Choroid plexus epithelial cell (primary cell): ENCODE results near the gene MSL3B.

ENCODE experiments used
- DNase-seq: peaks from one replicate; pipeline ENCODE4 v3.0.0-alpha.2; 2010; ENCODE audit warnings: low read depth
- H3K4me3 ChIP-seq: 2 replicates; pipeline ENCODE4 v1.5.1; 2011; ENCODE audit warnings: low read depth, mild to moderate bottlenecking, control low read depth, low read length, moderate library complexity
- TF ChIP-seq, protein P1 (sequence below): conservative IDR thresholded peaks from 2 replicates; pipeline ENCODE4 v1.5.1; 2011; ENCODE audit warnings: low read depth, mild to moderate bottlenecking, control low read depth, inconsistent platforms, low read length, moderate library complexity

Gene MSL3B

DNA sequence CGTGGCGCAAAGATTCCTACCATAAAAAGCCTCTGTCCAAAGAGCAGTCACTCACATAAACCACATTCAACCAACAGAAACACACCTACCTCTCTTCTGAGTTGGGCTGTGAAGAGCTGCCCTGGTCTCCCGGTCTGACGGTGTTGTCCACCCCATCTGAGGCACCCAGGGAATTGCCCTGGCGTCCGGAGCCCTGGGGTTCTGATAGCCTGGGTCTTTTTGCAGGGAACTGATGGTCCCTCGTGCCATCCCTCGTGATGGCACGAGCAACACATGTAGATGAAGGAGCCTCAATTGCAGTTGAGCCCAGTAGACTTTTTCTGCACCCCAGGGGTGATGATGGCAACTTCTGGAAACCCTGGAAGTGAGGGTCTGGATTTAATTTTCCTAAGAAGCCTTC lies 27.7 kb downstream of the MSL3B start:
- DNase-seq: no peak
- no peak overlapping the region for H3K4me3 ChIP-seq
- TF ChIP-seq, protein P1, sequence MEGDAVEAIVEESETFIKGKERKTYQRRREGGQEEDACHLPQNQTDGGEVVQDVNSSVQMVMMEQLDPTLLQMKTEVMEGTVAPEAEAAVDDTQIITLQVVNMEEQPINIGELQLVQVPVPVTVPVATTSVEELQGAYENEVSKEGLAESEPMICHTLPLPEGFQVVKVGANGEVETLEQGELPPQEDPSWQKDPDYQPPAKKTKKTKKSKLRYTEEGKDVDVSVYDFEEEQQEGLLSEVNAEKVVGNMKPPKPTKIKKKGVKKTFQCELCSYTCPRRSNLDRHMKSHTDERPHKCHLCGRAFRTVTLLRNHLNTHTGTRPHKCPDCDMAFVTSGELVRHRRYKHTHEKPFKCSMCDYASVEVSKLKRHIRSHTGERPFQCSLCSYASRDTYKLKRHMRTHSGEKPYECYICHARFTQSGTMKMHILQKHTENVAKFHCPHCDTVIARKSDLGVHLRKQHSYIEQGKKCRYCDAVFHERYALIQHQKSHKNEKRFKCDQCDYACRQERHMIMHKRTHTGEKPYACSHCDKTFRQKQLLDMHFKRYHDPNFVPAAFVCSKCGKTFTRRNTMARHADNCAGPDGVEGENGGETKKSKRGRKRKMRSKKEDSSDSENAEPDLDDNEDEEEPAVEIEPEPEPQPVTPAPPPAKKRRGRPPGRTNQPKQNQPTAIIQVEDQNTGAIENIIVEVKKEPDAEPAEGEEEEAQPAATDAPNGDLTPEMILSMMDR: no peak

DNA sequence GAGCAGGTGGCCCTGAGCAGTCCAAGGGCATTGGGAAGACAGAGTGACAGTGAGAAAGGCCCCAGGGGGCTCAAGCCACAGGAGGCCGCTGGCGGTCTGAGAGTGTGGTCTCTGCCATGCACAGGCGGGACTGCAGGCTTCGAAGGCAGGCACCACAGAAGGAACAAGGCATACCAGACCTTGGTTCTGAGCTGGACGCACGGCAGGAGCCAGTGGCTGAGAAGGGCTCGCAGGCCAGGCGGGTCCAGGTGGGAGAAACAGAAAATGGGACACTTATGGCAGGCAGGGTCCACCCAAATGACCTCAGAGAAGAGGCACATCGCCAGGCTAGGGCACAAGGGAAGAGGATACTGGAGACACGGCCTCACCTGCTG lies 28.8 kb downstream of the MSL3B start:
- TF ChIP-seq, protein P1: no peak
- no peak for DNase-seq
- no peak overlapping the region for H3K4me3 ChIP-seq

DNA sequence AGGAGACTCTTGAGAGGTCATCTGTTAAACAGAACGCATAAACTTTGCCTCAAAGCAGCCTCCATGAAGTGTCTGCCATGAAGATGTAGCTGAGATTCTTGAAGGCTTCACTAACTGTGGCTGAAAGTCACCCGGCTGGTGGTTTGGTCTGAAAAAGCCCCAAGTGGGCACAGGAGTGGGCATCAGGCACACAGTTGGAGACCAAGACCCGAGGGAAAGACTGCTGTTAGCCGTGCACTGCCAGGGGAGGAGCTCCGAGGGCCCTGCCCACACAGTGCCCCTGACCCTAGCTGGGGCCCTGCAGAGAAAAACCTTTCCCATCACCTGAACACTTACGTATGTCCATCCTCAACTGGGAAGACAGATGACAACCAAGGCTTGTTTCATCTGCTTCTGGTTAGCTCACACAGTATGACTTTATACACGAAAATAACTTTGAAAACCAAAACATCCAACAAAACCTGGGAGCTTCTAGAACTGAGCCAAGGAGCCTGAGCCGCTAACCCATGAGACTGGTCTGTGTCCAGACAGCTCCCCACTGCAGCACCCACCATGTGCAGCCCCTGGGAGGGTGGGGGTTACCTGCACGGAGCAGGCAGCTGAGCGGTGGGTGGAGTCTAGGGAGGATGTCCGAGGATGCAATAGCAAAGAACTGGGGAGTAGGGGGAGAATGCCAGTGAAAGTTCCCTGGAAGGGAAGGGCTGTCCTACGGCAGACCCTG lies 29.3 kb downstream of the MSL3B start:
- TF ChIP-seq, protein P1: no peak
- no peak overlapping the region for H3K4me3 ChIP-seq
- DNase-seq: no peak

DNA sequence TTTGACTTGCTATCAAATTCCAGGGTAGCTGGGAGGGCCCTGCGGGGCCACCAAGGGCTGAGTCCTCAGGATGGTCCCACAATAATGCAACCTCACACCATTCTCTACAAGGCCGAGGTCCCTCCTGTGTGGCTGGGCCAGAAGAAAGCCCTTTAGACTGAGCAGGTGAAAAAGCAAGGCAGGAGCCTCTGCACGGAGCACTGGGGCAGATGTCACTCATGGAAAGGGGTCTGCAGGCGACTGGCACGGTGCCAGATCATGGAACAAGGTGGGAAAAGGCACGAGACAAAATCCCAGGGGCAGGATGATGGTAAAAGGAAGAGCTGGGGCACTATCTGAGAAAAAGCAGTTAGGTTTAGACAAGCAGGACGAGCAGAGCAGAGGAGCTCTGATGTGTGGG lies 29.9 kb downstream of the MSL3B start:
- TF ChIP-seq, protein P1: no peak
- DNase-seq: no peak
- H3K4me3 ChIP-seq: no peak overlapping the region

DNA sequence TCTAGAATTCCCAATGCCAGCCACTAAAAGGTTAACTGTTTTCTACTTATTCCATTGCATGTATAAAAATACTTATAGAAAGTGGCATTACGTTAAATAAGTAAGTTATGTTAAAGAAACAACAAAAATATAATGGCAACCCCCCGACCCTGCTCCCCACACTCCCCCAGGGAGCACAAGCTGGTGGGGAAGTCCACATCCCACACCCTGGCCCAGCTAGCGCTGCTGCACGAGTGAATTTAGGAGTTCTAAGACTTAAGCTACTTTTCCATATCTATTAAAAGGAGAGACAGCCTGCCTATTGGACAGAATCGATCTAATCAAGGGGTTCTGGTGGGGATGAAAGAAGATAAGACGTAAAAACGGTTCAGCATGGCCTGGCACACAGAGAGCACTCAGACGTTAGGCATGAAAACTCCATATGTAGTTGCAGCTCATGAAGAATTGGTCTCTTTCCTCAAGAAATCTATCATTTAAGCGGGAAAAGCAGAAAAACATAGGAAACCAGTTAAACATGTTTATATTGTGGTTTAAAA lies 30.4 kb downstream of the MSL3B start:
- DNase-seq: no peak
- TF ChIP-seq, protein P1: no peak
- no peak overlapping the region for H3K4me3 ChIP-seq

DNA sequence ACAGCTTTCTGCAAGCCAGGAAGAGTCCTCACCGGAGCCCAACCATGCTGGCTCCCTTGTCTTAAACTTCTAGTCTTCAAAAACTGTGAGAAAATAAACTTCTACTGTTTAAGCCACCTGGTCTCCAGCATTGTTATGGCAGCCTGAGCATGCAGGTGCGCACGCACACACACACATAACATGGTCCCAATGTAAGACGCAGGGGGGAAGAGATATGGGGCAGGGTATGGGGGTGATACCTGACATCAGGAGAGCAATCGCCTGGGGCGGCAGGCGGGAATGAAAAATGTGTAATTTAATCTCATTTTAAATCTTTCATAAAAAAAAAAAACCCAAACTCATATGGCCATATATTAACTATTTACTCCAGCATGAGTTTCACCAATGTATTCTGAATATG lies 31.8 kb downstream of the MSL3B start:
- DNase-seq: no peak
- TF ChIP-seq, protein P1: no peak
- H3K4me3 ChIP-seq: no peak overlapping the region
